Activated CD4-positive, alpha-beta T cell treated with anti-CD3 and anti-CD28 coated beads, Interleukin-2, Interleukin-4, amounts not matched to agents 100 ng/mL and 50 ng/mL, durations not matched to agents 16 hours and 8 hours (primary cell): ENCODE data around the gene SNRNP25.
A peak's percentile ranks its signal among the peaks of the same experiment; 100 is the strongest.

Source experiments
- DNase-seq: peaks from one replicate; pipeline ENCODE4 v3.0.0-alpha.2; 2020; ENCODE audit warnings: low spot score

SNRNP25 gene

GRCh38 chr16:78444-79150 is 25.0 kb downstream of the SNRNP25 start:
- no peak for DNase-seq

GRCh38 chr16:79151-80054 is 25.8 kb downstream of the SNRNP25 start:
- no peak for DNase-seq

- no peak for DNase-seq
Observed at GRCh38 chr16:83060-83603, 29.5 kb downstream of the SNRNP25 start.

- DNase-seq: no peak
Observed at GRCh38 chr16:83781-84615, 30.4 kb downstream of the SNRNP25 start.

- peak; percentile 78 for DNase-seq
Observed at GRCh38 chr16:84718-85406, 31.2 kb downstream of the SNRNP25 start.

GRCh38 chr16:85407-85782 is 31.8 kb downstream of the SNRNP25 start:
- no peak for DNase-seq

GRCh38 chr16:85865-86264 is 32.2 kb downstream of the SNRNP25 start:
- no peak for DNase-seq

- DNase-seq: no peak
Observed at GRCh38 chr16:86483-86952, 32.9 kb downstream of the SNRNP25 start.

GRCh38 chr16:88613-89012 is 35.0 kb downstream of the SNRNP25 start:
- no peak for DNase-seq

GRCh38 chr16:89391-90302 is 36.0 kb downstream of the SNRNP25 start:
- no peak for DNase-seq

GRCh38 chr16:91484-91883 is 37.9 kb downstream of the SNRNP25 start:
- DNase-seq: no peak

GRCh38 chr16:92431-93339 is 39.1 kb downstream of the SNRNP25 start:
- no peak for DNase-seq

- DNase-seq: no peak
Observed at GRCh38 chr16:94918-95265, 41.3 kb downstream of the SNRNP25 start.

- DNase-seq: peak; percentile 91
Observed at GRCh38 chr16:96935-97381, 43.3 kb downstream of the SNRNP25 start.

GRCh38 chr16:97822-98221 is 44.2 kb downstream of the SNRNP25 start:
- no peak for DNase-seq

- DNase-seq: no peak
Observed at GRCh38 chr16:100989-101388, 47.4 kb downstream of the SNRNP25 start.

- DNase-seq: no peak
Observed at GRCh38 chr16:101586-101985, 48.0 kb downstream of the SNRNP25 start.

GRCh38 chr16:102060-102855 is 48.6 kb downstream of the SNRNP25 start:
- no peak for DNase-seq
